ENCODE measurements around the gene DHRSX.
"Not testable (repeated sequence)": the region's sequence is repeated elsewhere in the genome, so short reads cannot be mapped to it uniquely, and the experiment has no call there.

The DHRSX gene

DNA sequence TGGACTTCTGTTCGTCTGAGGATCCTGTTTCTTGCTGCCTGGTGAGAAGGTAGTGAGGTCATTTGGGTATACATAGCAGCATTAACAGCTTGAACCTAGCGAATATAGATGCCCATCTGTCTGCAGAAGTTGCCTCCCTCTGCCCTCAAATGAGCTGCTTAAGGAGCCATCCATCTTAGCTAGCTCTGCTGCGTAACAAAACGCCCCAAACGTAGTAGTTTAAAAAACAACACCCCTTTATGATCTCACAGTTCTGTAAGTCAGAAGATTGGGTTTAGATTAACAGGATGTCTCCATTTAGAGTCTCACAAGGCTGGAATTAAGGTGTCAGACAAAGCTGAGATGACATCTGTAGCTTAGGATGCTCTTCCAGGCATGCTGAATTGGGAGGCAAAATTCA, 185.3 kb downstream of the DHRSX start:
- DNase-seq (ENCODE audit: low spot score), result no peak

DNA sequence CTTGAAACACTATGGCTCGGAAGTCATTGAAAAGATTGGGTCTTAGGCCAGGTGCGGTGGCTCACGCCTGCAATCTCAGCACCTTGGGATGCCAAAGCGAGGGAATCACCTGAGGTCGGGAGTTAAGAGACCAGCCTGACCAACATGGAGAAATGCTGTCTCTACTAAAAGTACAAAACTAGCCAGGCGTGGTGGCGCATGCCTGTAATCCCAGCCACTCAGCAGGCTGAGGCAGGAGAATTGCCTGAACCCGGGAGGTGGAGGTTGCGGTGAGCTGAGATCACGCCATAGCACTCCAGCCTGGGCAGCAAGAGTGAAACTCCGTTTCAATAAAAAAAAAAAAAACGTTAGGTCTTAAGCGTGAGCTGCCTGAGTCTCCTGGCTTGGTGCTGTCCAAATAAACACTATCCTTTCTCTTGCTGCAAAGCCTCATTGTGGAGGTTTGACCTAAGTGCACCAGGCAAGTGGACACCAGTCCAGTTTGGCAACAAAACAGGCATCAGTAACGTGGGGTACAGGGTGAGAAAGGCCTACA, 185.9 kb downstream of the DHRSX start:
- DNase-seq (ENCODE audit: low spot score), result no peak

DNA sequence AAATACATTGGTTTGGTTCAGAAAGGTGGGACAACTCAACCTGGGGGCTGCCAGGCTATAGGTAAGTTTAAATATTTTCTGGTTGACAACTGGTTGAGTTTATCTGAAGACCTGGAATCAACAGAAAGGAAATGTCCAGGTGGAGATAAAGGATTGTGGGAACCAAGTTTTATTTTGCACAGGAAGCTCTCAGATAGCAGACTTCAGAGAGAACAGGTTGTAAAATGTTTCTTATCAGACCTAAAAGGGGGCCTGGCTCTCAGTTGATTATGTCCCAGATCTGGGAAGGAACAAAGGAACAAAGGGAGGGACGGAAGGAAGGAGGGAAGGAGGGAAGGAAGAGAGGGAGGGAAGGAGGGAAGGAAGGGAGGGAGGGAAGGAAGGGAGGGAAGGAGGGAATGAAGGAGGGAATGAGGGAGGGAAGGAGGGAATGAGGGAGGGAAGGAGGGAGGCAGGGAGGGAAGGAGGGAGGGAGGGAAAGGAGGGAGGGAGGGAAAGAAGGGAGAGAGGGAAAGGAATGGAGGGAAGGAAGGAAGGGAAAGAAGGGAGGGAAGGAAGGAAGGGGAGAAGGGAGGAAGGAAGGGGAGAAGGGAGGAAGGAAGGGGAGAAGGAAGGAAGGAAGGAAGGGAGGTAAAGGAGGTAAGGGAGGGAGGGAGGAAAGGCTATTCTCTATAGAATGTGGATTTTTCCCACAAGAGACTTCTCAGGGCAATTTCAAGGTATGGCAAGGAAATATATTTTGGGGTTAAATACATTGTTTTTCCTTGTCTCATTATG, 186.7 kb downstream of the DHRSX start:
- no peak for DNase-seq (ENCODE audit: low spot score)

DNA sequence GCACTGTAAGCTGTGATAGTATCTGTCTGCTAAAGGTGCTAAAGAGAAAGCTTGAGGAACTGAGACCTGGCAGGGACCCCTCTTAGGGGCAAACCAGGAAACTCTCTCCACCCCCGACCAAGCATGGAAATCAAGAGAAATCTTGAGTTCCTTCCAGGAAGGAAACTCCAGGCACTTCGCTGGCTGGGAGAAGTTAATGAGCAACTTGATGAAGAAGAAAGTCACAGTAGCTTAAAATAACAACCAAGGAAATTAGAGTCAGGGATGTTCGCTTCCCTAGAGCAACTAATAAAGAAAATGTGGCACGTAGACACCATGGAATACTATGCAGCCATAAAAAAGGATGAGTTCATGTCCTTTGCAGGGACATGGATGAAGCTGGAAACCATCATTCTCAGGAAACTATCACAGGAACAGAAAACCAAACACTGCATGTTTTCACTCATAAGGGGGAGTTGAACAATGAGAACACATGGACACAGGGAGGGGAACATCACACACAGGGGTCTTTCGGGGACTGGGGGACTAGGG, 188.7 kb downstream of the DHRSX start:
- not testable (repeated sequence) for DNase-seq (ENCODE audit: low spot score)

DNA sequence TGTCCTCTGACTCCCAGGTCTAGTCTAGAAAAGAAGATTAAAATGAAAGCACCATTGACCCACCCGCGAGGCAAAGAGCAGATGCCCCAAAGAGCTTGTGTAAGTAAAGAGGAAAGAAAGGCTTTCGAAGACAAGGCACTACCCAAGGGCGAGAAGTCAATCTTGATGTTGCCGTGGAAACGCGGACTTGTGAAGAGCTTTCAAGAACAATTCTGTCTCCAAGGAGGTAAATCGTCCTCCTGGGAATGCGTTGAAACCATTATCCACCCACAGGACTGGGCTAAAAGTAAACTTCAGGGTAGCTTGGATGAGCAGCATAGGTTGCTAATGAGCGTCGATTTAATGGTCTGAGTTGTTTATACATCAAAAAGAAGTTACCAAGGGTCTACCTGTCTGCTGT, 189.3 kb downstream of the DHRSX start:
- DNase-seq (ENCODE audit: low spot score), result no peak

DNA sequence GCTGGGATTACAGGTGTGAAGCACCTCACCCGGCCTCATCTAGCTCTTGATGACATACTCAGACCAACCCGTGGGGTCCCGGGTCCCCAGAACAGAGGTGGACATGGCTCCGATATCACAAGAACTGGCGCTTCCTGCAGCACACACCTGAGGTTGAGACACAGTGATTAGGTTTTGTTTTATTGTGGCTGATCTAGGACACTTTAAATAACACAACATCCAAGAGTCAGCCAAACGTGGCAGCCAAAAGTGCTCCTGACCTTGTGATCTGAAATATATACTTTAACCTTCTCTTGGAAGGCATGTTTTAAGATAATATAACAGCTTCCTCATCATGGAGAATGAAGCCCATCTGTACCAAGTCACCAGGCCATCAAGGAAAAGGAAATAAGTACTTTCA, 198.9 kb downstream of the DHRSX start:
- no peak for DNase-seq (ENCODE audit: low spot score)

DNA sequence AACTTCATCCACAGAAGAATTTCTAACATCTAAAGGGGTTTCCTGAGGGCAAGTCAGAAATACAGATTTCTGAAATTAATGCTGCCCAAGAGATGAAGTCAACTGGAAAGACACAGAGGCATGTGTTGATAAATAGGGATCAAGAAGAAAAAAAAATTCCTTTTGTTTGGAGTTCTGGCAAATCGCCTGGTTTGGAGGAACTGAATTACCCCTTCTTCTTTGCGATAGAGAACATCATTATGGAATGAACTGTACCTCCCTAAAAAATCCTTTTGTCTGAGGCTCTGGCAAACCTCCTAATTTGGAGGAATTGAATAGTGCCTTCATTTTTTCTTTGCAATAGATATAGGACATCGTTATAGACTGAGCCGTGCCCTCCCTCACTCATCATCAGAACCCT, 200.9 kb downstream of the DHRSX start:
- no peak for DNase-seq (ENCODE audit: low spot score)

DNA sequence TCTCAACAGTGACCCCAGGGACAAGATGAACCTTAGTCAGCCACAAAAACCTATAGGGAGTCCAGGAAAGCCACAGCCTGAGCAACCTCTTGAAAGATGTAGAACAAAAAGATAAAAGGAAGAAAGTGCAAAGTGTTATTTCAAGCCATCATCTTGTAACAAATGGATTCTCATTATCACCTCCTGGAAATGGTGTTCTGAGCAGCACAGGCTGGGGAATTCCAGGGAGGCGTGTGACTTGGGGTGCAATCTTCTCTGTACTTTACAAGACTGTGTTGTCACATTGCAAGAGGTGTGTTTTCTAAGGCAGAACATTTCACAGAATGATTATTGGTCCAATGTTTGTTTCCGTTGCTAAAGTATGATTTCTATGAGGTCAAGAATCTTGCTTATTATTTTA, 214.0 kb downstream of the DHRSX start:
- no peak for DNase-seq (ENCODE audit: low spot score)

DNA sequence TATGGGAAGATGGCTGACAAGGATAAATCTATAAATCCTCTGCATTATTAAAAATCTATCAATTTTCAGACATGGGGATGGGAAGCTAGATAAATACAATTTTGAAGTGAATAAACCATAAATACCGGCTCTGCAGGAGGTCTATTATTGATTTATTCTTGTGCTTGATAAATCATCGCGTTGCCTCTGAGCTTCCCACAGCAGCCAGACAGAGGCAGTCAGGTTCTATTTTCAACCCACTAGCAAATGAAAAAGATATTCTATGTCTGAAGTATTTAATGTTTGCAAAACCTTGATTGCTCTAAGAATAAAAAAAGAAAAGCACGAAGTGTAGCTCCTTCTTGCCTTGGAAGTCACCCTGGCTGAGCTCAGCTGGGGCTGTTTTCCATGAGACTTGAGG, 216.2 kb downstream of the DHRSX start:
- no peak for DNase-seq (ENCODE audit: low spot score)

DNA sequence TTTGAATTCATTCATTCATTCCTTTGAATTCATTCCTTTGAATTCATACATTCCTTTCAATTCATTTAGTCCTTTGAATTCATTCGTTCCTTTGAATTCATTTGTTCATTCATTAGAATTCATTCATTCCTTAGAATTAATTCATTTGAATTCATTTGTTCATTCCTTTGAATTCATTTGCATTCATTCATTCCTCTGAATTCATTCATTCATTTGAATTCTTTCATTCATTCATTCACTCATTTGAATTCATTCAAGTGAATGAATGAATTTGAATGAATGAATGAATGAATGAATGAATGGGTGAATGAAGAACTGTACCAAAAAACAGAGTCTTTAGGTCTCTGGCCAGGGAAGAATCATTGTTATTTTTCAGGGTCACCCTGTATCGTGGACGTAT, 216.6 kb downstream of the DHRSX start:
- no peak for DNase-seq (ENCODE audit: low spot score)

DNA sequence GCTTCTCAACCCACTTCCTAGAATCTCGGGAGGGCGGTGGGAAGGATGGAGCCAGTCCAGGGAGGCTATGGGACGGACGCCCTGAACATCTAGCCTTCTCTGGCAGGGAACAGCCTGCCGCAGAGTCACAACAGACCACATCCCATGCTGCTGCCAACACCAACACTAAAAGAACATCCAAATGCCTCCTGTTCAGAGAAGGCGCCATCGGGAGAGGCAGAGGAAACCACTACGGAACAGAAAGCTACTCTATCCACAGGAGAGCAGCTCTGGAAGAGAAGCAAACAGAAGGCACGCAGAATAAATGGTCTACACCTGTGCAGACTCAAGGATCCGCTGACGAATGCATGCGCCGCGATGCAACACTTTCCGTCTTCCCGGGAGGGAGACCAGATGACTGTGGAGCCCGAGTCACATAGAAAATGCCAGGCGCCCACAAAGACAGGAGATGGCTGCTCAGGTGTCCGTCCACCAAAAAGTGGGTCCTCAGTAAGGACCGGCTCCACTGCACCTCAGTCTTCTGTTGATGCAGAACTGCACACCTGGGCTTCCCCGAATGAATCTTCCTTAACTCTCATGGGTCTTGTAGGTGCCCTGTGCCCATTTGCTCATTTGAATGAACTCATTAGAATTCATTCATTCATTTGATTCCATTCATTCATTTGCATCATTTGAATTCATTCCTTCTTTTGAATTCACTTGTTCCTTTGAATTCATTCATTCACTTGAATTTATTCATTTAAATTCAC, 217.5 kb downstream of the DHRSX start:
- DNase-seq (ENCODE audit: low spot score), result no peak

DNA sequence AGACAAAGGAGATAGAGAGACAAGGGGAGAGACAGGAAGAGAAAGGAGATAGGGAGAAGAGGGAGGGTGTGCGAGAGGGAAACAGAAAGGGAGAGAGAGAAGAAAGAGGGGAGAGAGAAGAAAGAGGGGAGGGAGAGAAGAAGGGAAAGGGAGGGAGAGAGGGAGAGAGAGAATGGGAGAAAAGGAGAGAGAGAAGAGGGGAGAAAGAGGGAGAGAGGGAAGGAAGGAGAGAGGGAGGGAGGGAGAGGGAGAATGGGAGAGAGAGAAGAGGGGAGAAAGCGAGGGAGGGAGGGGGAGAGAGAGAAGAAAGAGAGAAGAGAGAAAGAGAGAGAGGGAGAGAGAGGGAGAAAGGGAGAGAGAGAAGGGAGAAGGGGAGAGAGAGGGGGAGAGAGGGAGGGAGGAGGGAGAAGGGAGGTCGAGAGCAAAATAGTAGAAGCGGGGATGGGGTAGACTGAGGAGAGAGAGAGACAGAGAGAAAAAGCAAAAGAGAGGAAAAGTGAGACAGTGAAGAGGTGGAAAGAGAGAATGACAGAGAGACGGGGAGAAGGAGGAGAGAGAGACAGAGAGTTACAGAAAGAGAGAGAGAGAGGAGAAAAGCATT, 218.2 kb downstream of the DHRSX start:
- DNase-seq (ENCODE audit: low spot score), result no peak

DNA sequence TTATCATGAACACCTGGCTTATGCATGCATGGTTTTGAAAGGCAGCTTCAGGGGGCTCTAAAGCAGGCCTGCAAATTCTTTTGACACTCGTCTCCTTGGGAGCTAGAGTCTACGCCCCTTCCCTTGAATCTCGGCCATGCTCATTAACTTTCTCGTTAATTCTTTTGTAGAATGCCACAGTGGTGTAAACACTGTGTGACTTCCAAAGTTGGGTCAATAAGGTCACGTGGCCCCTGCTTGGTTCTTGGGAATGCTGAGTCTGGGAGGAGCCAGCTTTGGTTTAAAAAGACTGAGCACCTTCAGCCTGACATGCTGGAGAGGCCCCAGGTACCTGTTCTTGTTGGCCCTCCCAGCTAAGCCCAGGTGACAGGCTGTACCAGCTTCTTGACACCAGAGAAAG, 228.4 kb downstream of the DHRSX start:
- no peak for DNase-seq (ENCODE audit: low spot score)

DNA sequence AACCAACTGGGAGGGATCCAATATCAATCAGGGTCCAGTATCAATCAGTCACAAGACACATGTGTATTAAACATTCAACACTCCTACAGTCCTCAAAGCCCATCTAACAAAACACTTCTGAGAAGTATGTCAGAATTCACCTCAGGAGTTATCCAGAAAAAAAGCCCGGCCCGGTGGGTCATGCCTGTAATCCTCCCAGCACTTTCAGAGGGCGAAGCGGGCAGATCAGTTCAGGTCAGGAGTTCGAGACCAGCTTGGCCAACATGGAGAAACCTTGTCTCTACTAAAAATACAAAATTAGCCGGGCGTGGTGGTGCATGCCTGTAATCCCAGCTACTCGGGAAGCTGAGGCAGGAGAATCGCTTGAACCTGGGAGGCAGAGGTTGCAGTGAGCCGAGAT, 229.2 kb downstream of the DHRSX start:
- DNase-seq (ENCODE audit: low spot score), result not testable (repeated sequence)

DNA sequence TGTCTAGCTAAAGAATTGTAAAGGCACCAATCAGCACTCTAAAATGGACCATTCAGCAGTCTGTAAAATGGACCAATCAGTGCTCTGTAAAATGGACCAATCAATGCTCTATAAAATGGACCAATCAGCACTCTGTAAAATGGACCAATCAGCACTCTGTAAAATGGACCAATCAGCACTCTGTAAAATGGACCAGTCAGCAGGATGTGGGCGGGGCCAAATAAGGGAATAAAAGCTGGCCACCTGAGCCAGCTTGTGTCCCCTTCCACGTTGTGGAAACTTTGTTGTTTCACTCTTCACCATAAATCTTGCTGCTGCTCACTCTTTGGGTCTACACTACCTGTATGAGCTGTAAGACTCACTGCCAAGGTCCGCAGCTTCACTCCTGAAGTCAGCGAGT, 230.0 kb downstream of the DHRSX start:
- not testable (repeated sequence) for DNase-seq (ENCODE audit: low spot score)

DNA sequence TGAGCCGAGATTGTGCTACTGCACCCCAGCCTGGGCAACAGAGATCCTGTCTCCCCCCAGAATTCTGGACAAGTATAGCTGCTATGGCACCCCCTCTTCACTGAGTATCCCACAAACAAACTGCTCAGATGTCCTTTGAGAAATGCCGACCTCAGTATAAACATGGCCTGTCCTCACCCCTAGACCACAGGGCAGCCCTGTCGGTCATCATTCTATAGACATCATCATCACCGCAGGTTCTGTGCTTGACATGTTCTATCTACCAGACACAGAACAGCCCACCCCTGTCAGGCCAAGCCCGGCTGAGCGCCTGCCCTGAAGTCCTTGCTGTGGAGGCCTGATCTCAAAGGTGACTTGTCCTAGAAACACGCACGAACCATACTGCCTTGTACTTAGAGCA, 232.9 kb downstream of the DHRSX start:
- DNase-seq (ENCODE audit: low spot score), result no peak

DNA sequence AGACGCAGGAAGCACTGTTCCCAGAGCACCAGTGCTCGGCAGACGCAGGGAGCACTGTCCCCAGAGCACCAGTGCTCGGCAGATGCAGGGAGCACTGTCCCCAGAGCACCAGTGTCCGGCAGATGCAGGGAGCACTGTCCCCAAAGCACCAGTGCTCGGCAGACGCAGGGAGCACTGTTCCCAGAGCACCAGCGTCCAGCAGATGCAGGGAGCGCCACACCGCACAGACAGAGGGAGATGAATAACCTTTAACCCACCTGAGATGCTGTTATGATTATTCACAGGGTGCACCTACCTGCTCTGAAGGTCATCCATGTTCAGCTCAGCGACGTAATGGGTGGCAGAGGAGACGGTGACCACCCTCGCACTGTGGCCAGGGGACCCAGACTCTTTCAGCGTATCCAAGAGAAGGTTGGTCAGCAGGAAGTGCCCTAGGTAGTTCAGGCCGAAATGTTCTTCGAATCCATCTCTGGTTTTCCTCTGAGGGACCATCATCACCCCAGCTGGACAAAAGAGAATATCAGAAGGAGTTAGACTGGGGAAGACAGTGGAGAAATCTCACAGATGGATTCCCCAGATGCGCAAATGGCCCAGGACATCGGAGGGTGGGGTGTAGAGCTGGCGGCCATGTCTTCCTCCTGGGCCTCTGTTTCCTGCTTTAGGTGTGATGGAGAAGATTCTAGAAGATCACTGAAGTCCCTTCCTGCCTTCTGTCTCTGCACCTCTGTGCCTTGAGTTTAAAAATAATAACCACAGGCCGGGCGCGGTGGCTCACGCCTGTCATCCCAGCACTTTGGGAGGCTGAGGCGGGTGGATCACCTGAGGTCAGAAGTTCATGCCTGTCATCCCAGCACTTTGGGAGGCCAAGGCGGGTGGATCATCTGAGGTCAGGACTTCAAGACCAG, 234.1 kb downstream of the DHRSX start:
- DNase-seq (ENCODE audit: low spot score), result no peak

DNA sequence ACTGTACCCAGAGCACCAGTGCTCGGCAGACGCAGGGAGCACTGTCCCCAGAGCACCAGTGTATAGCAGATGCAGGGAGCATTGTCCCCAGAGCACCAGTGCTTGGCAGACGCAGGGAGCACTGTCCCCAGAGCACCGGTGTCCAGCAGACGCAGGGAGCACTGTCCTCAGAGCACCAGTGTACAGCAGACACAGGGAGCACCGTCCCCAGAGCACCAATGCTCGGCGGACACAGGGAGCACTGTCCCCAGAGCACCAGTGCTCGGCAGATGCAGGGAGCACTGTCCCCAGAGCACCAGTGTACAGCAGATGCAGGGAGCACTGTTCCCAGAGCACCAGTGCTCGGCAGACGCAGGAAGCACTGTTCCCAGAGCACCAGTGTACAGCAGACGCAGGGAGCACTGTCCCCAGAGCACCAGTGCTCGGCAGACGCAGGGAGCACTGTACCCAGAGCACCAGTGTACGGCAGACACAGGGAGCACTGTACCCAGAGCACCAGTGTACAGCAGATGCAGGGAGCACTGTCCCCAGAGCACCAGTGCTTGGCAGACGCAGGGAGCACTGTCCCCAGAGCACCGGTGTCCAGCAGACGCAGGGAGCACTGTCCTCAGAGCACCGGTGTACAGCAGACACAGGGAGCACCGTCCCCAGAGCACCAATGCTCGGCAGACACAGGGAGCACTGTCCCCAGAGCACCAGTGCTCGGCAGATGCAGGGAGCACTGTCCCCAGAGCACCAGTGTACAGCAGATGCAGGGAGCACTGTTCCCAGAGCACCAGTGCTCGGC, 234.9 kb downstream of the DHRSX start:
- not testable (repeated sequence) for DNase-seq (ENCODE audit: low spot score)

DNA sequence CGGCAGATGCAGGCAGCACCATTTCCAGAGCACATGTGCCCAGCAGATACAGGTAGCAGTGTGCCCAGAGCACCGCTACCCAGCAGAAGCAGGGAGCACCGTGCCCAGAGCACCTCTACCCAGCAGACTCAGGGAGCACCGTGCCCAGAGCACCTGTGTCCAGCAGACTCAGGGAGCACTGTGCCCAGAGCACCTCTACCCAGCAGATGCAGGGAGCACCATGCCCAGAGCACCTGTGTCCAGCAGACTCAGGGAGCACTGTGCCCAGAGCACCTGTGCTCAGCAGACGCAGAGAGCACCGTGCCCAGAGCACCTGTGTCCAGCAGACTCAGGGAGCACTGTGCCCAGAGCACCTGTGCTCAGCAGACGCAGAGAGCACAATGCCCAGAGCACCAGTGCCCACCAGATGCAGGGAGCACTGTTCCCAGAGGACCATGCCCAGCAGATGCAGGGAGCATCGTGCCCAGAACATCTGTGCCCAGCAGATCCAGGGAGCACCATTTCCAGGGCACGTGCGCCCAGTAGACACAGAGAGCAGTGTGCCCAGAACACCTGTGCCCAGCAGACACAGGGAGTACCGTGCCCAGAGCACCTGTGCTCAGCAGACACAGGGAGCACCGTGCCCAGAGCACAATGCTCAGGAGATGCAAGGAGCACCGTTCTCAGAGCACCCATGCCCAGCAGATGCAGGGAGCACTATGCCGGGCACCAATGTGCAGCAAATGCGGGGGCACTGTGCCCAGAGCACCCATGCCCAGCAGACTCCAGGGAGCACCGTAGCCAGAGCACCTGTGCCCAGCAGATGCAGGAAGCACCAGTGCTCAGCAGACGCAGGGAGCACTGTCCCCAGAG, 236.4 kb downstream of the DHRSX start:
- DNase-seq (ENCODE audit: low spot score), result no peak

DNA sequence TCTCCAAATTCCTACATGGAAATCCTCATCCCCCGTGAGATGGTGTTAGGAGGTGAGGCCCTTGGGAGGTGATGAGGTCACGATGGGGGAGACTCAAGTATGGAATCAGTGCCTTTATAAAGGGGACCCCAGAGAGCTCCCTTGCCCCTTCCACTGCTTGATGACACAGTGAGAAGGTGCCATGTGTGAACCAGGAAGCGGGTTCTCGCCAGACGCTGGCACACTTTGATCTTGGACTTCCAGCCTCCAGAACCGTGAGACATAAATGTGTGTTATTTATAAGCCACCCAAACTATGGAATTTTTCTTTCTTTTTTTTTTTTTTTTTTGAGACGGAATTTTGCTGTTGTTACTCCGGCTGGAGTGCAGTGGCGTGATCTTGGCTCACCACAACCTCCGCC, 237.6 kb downstream of the DHRSX start:
- DNase-seq (ENCODE audit: low spot score), result no peak

Data from AG08395 (cell line).